Measurements from ENCODE around the gene MAPK8. TPM values are rescaled to one million over a fixed set of nuclear protein-coding genes. Genes with fewer than 3 reads are reported as not detected.

The MAPK8 gene
- polyA plus RNA-seq, 3 donors, result 18.4 to 21.1 (median 18.5) TPM

GRCh38 chr10:48470893-48471805 is 164.7 kb downstream of the MAPK8 start:
- Mint-ChIP-seq H3K27ac (no peak overlapping the region), H3K36me3 (no peaks in the 10 kb centered on the region), H3K9me3 (no peaks in the 10 kb centered on the region), H3K4me3 (no peak overlapping the region), H3K4me1 (peaks cover 7% of the 10 kb centered on the region), H3K27me3 (ENCODE audit: low read depth in 3 of 3) (peaks cover 0 to 13% (median 6%) of the 10 kb centered on the region in 3 donors)
- Histone ChIP-seq H3K36me3 (replicated peaks in 1 of 2; ENCODE audit: control insufficient read depth in 1 of 2, insufficient read depth in 2 of 2, low read length in 2 of 2) (no peaks in the 10 kb centered on the region), H3K9ac (ENCODE audit: insufficient read depth, low read length, poor library complexity, severe bottlenecking) (no peak overlapping the region), H3K9me3 (replicated peaks in 1 of 2; ENCODE audit: control insufficient read depth in 1 of 2, insufficient read depth in 1 of 2, low read length in 2 of 2) (no peaks in the 10 kb centered on the region), H3K27me3 (ENCODE audit: control insufficient read depth in 2 of 2, insufficient read depth in 2 of 2, low read length in 2 of 2) (no peaks in the 10 kb centered on the region), H3K79me2 (ENCODE audit: insufficient read depth, low read length) (no peaks in the 10 kb centered on the region), H3K4me2 (replicated peaks; ENCODE audit: extremely low read depth, low read length, poor library complexity, severe bottlenecking) (no peak overlapping the region), H4K20me1 (ENCODE audit: insufficient read depth, low read length) (no peaks in the 10 kb centered on the region), H3K4me3 (replicated peaks in 1 of 3; ENCODE audit: low read depth in 2 of 3, low read length in 3 of 3) (no peak overlapping the region), H3K27ac (ENCODE audit: low read depth in 1 of 2, low read length in 2 of 2) (no peak overlapping the region), H2AFZ (ENCODE audit: insufficient read depth, low read depth, low read length, poor library complexity, severe bottlenecking) (no peak overlapping the region), H3K4me1 (ENCODE audit: control insufficient read depth in 1 of 2, insufficient read depth in 2 of 2, low read length in 2 of 2) (no peaks in the 10 kb centered on the region)
- TF ChIP-seq CTCF (IDR thresholded peaks at IDR 0.05), result no peak
- intact Hi-C loops (cut with micrococcal nuclease), result no loop called here
- WGBS (ENCODE audit: insufficient coverage), result 78% methylated on average over 8 of the region's 8 CpGs
- DNase-seq, result peak in 1 of 3 donors; percentile 1

- Histone ChIP-seq H4K20me1 (ENCODE audit: insufficient read depth, low read length) (no peaks in the 10 kb centered on the region), H3K36me3 (replicated peaks in 1 of 2; ENCODE audit: control insufficient read depth in 1 of 2, insufficient read depth in 2 of 2, low read length in 2 of 2) (no peaks in the 10 kb centered on the region), H2AFZ (ENCODE audit: insufficient read depth, low read depth, low read length, poor library complexity, severe bottlenecking) (no peak overlapping the region), H3K79me2 (ENCODE audit: insufficient read depth, low read length) (no peaks in the 10 kb centered on the region), H3K27me3 (ENCODE audit: control insufficient read depth in 2 of 2, insufficient read depth in 2 of 2, low read length in 2 of 2) (no peaks in the 10 kb centered on the region), H3K4me2 (replicated peaks; ENCODE audit: extremely low read depth, low read length, poor library complexity, severe bottlenecking) (no peak overlapping the region), H3K9ac (ENCODE audit: insufficient read depth, low read length, poor library complexity, severe bottlenecking) (no peak overlapping the region), H3K9me3 (replicated peaks in 1 of 2; ENCODE audit: control insufficient read depth in 1 of 2, insufficient read depth in 1 of 2, low read length in 2 of 2) (no peaks in the 10 kb centered on the region), H3K27ac (ENCODE audit: low read depth in 1 of 2, low read length in 2 of 2) (no peak overlapping the region), H3K4me3 (replicated peaks in 1 of 3; ENCODE audit: low read depth in 2 of 3, low read length in 3 of 3) (no peak overlapping the region), H3K4me1 (ENCODE audit: control insufficient read depth in 1 of 2, insufficient read depth in 2 of 2, low read length in 2 of 2) (no peaks in the 10 kb centered on the region)
- no peaks in the 10 kb centered on the region for H3K9me3 Mint-ChIP-seq
- H3K27ac Mint-ChIP-seq, result no peak overlapping the region
- no peak overlapping the region for H3K4me3 Mint-ChIP-seq
- no CpG with 5 or more reads among the region's 3 CpGs for WGBS (ENCODE audit: insufficient coverage)
- H3K27me3 Mint-ChIP-seq (ENCODE audit: low read depth in 3 of 3), result peaks cover 0 to 13% (median 10%) of the 10 kb centered on the region in 3 donors
- no peaks in the 10 kb centered on the region for H3K36me3 Mint-ChIP-seq
- H3K4me1 Mint-ChIP-seq, result peaks cover 9% of the 10 kb centered on the region
- intact Hi-C loops (cut with micrococcal nuclease), result no loop called here
- no peak for DNase-seq
- no peak for TF ChIP-seq CTCF (IDR thresholded peaks at IDR 0.05)
These were observed 166.1 kb downstream of the MAPK8 start for GRCh38 chr10:48472501-48473069.
